ENCODE measurements around the gene LY86. TPM values are rescaled to one million over a fixed set of nuclear protein-coding genes. Genes with fewer than 3 reads are reported as not detected.

LY86 gene
- polyA plus RNA-seq (2012; ENCODE audit: insufficient read depth, insufficient read length), result not detected

GRCh38 chr6:6588064-6588923, at the start of gene LY86:
Gene LY86 (plus strand): TSS chr6:6588720. CDS start chr6:6588735, 15 bp downstream.
- DNase-seq (ENCODE audit: low read depth, low spot score), result no peak
- no peak within 1 kb of the TSS for H3K4me3 ChIP-seq (ENCODE audit: low read length)

DNA sequence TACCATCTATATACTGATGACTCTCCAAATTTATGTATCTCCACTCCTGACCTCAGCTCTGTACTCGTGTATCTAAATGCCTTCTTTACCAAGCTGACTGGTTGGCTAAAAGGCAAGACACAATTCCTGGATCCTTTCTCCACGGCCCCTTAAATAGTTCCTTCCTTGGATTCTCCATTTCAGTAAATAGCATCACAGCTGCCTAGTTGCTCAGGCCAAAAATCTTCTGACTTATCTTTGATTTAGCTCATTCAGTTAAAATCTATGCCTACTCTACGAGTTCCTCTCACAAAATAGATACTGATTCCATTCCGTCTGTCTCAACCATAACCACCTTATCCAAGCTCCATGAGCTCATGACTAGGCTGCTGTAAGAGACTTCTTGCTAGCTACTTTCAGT, 49.5 kb upstream of the LY86 start:
- no peak overlapping the region for H3K4me3 ChIP-seq (ENCODE audit: low read length)
- no peak for DNase-seq (ENCODE audit: low read depth, low spot score)

DNA sequence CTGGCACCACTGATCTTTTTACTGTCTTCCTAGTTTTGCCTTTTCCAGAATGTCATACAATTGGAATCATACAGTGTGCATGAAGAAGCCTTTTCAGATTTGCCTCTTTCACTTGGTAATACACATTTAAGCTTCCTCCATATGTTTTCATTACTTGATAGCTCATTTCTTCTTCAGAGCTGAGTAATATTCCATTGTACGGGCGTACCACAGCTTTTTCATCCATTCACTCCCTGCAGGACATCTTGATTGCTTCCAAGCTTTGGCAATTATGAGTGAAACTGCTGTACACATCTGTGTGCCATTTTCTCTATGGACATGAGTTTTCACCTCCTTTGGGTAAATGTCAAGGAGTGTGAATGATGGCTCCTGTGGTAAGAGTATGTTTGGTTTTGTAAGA, 46.2 kb upstream of the LY86 start:
- no peak for DNase-seq (ENCODE audit: low read depth, low spot score)
- no peak overlapping the region for H3K4me3 ChIP-seq (ENCODE audit: low read length)

GRCh38 chr6:6543181-6543879, 45.2 kb upstream of the LY86 start:
- DNase-seq (ENCODE audit: low read depth, low spot score), result no peak
- no peak overlapping the region for H3K4me3 ChIP-seq (ENCODE audit: low read length)

- H3K4me3 ChIP-seq (ENCODE audit: low read length), result no peak overlapping the region
- DNase-seq (ENCODE audit: low read depth, low spot score), result no peak
Observed at GRCh38 chr6:6545616-6546317, 42.8 kb upstream of the LY86 start.

GRCh38 chr6:6546318-6547109, 42.0 kb upstream of the LY86 start:
- no peak overlapping the region for H3K4me3 ChIP-seq (ENCODE audit: low read length)
- DNase-seq (ENCODE audit: low read depth, low spot score), result no peak

- no peak overlapping the region for H3K4me3 ChIP-seq (ENCODE audit: low read length)
- peak; percentile 61 for DNase-seq (ENCODE audit: low read depth, low spot score)
Observed at GRCh38 chr6:6547110-6547879, 41.2 kb upstream of the LY86 start.

- H3K4me3 ChIP-seq (ENCODE audit: low read length), result no peak overlapping the region
- DNase-seq (ENCODE audit: low read depth, low spot score), result no peak
Observed at GRCh38 chr6:6556161-6556737, 32.3 kb upstream of the LY86 start.

GRCh38 chr6:6556738-6557503, 31.6 kb upstream of the LY86 start:
- DNase-seq (ENCODE audit: low read depth, low spot score), result peak; percentile 27
- H3K4me3 ChIP-seq (ENCODE audit: low read length), result no peak overlapping the region

DNA sequence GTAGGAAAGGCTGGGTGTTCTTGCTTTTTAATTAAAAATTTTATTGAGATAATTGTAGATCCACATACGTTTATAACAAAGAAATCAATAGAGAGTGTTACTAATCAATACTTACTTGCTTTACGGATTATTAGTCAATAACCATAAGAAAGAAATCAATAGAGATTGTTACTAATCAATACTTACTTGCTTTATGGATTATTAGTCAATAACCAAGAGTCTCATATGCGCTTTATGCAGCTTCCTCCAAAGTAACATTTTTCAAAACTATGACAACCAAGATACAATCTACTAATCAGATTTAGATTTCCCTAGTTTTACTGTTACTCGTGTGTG, 31.0 kb upstream of the LY86 start:
- no peak overlapping the region for H3K4me3 ChIP-seq (ENCODE audit: low read length)
- DNase-seq (ENCODE audit: low read depth, low spot score), result no peak

- no peak for DNase-seq (ENCODE audit: low read depth, low spot score)
- H3K4me3 ChIP-seq (ENCODE audit: low read length), result no peak overlapping the region
Observed at GRCh38 chr6:6557886-6558285, 30.6 kb upstream of the LY86 start.

DNA sequence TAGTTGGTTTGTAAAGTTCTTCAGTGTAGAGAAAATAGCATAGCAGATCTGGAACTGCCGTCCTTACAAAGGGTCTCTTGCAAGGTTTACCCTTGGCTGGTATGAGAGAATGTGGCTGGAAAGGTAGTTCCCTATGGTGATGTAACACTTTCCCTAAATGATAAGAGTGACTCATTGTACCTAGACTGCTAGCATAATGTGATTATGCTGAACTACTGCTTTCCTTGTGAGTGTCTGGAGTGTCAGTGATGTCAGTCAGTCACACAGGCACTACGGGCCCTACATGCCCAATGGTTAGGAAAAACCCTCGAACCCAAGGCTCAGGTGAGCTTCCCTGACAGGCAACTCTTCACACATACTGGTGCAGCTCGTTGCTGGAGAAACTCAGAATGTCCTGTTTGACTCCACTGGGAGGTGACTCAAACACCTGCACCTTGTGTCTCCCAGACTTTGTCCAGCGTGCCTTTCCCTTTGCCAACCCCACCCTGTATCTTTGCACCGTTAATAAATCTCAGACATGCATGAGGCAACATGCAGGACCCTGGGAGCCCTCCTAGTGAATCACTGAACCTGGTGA, 28.4 kb upstream of the LY86 start:
- no peak overlapping the region for H3K4me3 ChIP-seq (ENCODE audit: low read length)
- no peak for DNase-seq (ENCODE audit: low read depth, low spot score)

DNA sequence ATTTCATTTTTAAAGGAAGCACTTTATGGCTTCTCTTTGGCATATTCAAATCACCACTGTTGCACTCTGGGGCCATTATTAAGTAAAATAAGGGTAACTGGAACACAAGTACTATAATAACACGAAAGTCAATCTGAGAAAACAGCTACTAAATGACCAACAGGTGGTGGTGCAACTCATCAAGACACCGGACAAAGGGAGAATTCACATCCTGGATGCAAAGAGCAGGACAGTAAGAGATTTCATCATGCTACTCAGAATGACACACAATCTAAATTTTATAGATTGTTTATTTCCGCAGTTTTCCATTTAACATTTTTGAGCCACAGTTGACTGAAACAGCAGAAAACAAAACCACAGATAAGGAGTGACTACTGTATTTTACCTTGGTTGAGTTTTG, 27.6 kb upstream of the LY86 start:
- no peak overlapping the region for H3K4me3 ChIP-seq (ENCODE audit: low read length)
- no peak for DNase-seq (ENCODE audit: low read depth, low spot score)

DNA sequence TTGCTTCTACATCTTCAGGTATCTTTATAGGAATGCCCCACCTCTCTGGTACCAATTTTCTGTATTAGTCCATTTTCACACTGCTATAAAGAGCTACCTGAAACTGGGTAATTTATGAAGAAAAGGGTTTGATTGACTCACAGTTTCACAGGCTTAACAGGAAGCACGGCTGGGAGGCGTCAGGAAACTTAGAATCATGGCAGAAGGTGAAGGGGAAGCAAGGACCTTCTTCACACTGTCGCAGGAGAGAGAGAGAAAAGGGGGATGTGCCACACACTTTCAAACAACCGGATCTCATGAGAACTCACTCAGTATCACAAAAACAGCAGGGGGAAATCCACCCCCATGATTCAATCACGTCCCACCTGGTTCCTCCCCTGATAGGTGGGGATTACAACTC, 24.4 kb upstream of the LY86 start:
- no peak for DNase-seq (ENCODE audit: low read depth, low spot score)
- no peak overlapping the region for H3K4me3 ChIP-seq (ENCODE audit: low read length)

DNA sequence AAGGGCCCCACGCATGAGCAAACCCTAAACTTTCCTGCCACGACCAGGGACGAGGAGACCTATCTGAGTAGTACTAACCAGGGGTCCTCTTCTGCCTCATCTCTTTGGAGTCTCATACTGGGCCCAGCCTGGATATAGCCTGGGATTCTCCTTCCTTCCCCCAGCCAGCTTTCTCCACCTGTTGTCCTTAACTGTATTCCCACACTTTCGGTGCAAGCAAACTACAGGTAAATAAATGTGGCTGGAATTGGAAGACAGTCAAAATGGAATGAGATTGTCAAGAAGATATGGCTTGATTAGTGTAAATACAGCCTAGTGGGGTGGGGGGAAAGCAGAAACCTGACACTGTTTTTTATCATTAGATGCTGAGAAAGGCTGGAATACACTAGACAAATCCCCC, 23.5 kb upstream of the LY86 start:
- DNase-seq (ENCODE audit: low read depth, low spot score), result no peak
- H3K4me3 ChIP-seq (ENCODE audit: low read length), result no peak overlapping the region

DNA sequence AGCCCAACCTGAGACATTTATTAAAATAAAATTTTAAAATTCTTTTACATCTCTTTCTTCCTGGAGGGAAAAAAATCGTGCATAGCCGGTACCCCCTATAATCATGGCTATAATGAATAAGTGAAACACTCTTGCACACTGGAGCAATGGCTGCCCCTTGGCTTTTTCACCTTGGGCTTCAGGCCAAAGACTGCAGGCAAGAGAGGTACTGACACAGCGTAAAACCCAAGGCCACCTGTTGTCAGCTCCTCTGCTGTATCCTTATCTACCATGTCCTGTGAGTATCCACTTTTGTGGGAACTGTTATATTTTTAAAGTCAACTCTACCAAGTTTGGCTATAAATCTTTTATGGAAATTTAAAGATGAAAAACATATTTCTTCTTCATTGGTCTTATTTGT, 23.0 kb upstream of the LY86 start:
- no peak for DNase-seq (ENCODE audit: low read depth, low spot score)
- H3K4me3 ChIP-seq (ENCODE audit: low read length), result no peak overlapping the region

DNA sequence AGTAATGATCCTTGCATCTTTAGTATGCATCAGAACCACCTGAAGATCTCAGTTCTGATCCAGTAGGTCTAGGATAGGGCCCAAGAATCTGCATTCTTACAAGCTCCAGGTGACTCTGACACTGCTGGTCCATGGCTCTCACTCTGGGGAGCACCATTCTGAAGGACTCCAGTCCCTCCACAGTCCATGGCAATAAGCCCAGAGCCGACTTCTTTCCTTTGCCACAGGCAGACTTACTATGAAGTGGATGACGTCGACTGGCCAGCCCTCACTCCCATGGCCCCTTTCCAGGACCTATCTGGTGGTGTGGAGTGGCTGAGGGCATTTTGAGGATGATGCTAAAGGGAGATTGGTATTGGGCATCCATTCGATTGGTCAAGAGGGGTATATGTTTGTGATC, 21.8 kb upstream of the LY86 start:
- no peak overlapping the region for H3K4me3 ChIP-seq (ENCODE audit: low read length)
- no peak for DNase-seq (ENCODE audit: low read depth, low spot score)
